Ascending aorta (tissue), 2 donors: Measurements from ENCODE around the gene ENTREP1. TPM values are rescaled to one million over a fixed set of nuclear protein-coding genes. Genes with fewer than 3 reads are reported as not detected.
A peak's percentile ranks its signal among the peaks of the same experiment; 100 is the strongest.

Experiments
- DNase-seq, 2 donors: peaks; one replicate each; pipeline ENCODE4 v3.0.0-alpha.2; 2019; ENCODE audit warnings: low spot score in 2 of 2
- H3K27ac ChIP-seq, 2 donors: fragments of 200-600 bp; sonication (generic); one replicate each; pipeline ENCODE4 v1.5.1; 2016 to 2017; ENCODE audit warnings: mild to moderate bottlenecking in 1 of 2
- H3K27me3 ChIP-seq: fragments of 200-600 bp; sonication (generic); one replicate; pipeline ENCODE4 v1.5.1; 2017
- H3K36me3 ChIP-seq, 2 donors: fragments of 200-600 bp; sonication (generic); one replicate each; pipeline ENCODE4 v1.5.1; 2016
- H3K4me1 ChIP-seq, 2 donors: fragments of 200-600 bp; sonication (generic); one replicate each; pipeline ENCODE4 v1.5.1; 2016 to 2017; ENCODE audit warnings: mild to moderate bottlenecking in 1 of 2
- H3K4me3 ChIP-seq, 2 donors: fragments of 200-600 bp; sonication (generic); one replicate each; pipeline ENCODE4 v1.5.1; 2016 to 2017; ENCODE audit warnings: mild to moderate bottlenecking in 1 of 2
- H3K9me3 ChIP-seq, 2 donors: fragments of 200-600 bp; sonication (generic); one replicate each; pipeline ENCODE4 v1.5.1; 2016
- intact Hi-C: fragments of 100-400 bp; cut with DNase I; formaldehyde crosslinking; loops from one replicate; pipeline ENCODE4 v1.15.1; 2023
- total RNA-seq: library from RNA; depleted of rRNA; stranded (reverse); fragments of >200 nt; gene quantifications from one replicate; pipeline ENCODE4 v1.1.0, GENCODE V29; 2016
- TF ChIP-seq, protein P1 (sequence below), 3 experiments: fragments of 200-600 bp in 2 of 3; fragments of 450-650 bp in 1 of 3; sonication (generic) in 2 of 3; IDR thresholded peaks; one replicate each; pipeline ENCODE4 v1.5.1; 2016 to 2019; ENCODE audit warnings: antibody characterized with exemption in 3 of 3, mild to moderate bottlenecking in 1 of 3, moderate library complexity in 1 of 3

Gene ENTREP1
- total RNA-seq, 1 donor from 2014 or later: 4.2 TPM

DNA sequence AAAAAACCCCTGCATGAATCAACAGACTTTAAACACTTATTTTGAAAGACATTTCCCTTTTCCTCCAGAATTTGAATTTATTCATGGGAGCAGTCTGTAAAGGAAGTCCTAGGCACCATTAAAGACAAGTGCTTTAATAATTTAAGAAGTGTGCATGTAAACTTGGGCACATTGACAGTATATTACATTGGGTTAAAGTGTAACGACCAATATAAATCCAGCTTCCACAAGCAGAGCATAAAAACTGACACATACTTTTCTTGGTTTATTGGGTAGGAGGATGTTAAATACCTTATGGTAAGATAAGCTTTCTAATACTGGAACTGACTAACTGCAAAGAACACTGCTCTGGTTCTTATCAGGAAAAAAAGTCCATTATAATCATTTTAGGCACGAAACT is 1.2 kb upstream of the ENTREP1 start:
- peaks cover 0 to 8% of the 10 kb centered on the region in 2 donors for H3K4me1 ChIP-seq
- peak overlapping the region in 1 of 2 donors; percentile 64 for H3K4me3 ChIP-seq
- intact Hi-C loops: no loop called here

DNA sequence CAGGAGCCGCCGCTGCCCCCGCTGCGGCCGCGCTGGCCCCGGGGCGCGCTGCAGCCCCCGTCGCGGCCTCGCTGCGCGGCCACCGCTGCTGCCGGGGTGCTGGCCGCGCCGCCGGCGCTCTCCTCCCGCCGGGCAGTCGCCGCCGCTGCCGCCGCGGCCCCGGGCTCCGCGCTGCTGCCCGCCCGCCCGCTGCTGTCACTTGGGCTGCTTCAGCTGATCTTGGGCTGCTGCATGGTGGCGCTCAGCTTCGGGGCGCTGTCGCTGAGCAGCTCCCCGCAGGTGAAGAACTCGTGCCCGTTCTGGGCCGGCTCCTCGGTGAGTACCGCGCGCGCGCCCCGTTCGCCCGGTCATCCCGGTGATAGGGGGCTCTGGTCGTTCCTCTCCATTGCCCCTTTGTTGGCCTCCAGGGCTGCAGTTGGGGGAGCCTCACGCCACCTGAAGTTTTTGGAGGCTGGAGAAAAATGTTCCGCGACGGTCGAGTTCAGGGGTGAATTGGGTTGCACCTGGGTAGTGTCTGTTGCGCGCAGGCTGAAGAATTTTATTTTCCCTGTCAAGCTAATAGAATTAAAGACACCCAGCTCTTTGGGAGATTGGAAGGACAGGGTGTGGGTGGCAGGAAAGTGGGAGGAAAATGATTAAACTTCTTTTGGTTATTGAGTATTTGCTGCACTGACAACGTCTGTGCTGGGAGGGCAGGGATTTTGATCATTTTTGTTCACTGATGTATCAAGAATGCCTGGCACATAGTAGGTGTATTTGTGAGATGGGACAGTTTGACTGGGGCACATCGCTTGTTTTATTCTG is 596 bp downstream of the ENTREP1 start:
- intact Hi-C loops: loop anchor here (5.0 kb wide), 1 partner anchor 52 kb away; no protein-coding TSS in a partner anchor
- Histone ChIP-seq H3K27me3 (no peaks in the 10 kb centered on the region), H3K9me3 (no peaks in the 10 kb centered on the region), H3K4me1 (peaks cover 0 to 8% of the 10 kb centered on the region in 2 donors), H3K36me3 (no peaks in the 10 kb centered on the region), H3K4me3 (peak overlapping the region; percentile 69 to 71), H3K27ac (no peak overlapping the region)
- DNase-seq: no peak
- TF ChIP-seq, protein P1, sequence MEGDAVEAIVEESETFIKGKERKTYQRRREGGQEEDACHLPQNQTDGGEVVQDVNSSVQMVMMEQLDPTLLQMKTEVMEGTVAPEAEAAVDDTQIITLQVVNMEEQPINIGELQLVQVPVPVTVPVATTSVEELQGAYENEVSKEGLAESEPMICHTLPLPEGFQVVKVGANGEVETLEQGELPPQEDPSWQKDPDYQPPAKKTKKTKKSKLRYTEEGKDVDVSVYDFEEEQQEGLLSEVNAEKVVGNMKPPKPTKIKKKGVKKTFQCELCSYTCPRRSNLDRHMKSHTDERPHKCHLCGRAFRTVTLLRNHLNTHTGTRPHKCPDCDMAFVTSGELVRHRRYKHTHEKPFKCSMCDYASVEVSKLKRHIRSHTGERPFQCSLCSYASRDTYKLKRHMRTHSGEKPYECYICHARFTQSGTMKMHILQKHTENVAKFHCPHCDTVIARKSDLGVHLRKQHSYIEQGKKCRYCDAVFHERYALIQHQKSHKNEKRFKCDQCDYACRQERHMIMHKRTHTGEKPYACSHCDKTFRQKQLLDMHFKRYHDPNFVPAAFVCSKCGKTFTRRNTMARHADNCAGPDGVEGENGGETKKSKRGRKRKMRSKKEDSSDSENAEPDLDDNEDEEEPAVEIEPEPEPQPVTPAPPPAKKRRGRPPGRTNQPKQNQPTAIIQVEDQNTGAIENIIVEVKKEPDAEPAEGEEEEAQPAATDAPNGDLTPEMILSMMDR (IDR thresholded peaks at IDR 0.05): no peak

More for the DNA sequence above, 1.2 kb upstream of the ENTREP1 start:
- H3K27me3 ChIP-seq: no peaks in the 10 kb centered on the region
- no peaks in the 10 kb centered on the region for H3K36me3 ChIP-seq
- no peaks in the 10 kb centered on the region for H3K9me3 ChIP-seq
- no peak for DNase-seq
- no peak overlapping the region for H3K27ac ChIP-seq
- TF ChIP-seq, protein P1 (IDR thresholded peaks at IDR 0.05): no peak

DNA sequence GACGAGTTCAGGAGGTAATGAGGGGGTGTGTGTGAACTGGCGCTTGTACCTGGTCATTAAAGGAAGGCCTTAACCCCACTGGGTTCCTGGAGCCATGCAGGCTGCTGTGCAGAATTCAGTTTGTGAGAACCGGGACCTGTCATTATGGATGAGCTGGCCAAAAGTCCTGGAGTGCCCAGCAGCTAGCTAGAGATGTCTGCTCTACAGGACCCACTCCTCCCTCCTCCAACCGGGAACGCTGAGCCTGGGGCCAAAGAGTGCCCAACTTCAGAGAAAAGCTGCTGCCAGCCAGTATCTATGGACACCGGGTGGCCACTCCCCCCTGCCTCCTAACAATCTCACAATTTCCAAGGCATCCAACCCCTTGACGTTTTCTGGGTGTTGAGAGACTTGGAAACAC is 1.2 kb downstream of the ENTREP1 start:
- TF ChIP-seq, protein P1 (IDR thresholded peaks at IDR 0.05): no peak
- no peaks in the 10 kb centered on the region for H3K36me3 ChIP-seq
- intact Hi-C loops: loop anchor here (5.0 kb wide), 1 partner anchor 51 kb away; no protein-coding TSS in a partner anchor
- H3K4me3 ChIP-seq: peak overlapping the region; percentile 59 to 71
- peaks cover 0 to 8% of the 10 kb centered on the region in 2 donors for H3K4me1 ChIP-seq
- no peaks in the 10 kb centered on the region for H3K27me3 ChIP-seq
- no peak for DNase-seq
- no peak overlapping the region for H3K27ac ChIP-seq
- no peaks in the 10 kb centered on the region for H3K9me3 ChIP-seq

DNA sequence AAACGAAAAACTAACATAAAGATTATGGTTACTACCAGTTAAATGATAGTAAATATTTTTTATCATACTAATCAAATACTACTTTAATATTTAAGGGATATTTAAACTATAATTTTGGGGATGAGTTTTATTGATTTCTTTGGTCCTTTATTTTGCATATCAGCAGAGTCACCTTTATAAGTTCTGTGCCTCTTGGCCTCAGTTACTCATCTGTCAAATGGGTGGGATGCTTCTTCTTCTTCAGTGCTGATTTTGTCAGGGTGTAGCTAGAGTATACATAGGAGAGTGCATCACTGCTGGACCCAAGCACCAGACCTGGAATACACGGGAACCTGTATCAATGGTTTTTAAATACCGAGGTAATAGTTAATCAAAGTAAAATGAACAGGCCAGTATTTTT is 5.6 kb downstream of the ENTREP1 start:
- intact Hi-C loops: no loop called here
- TF ChIP-seq, protein P1 (IDR thresholded peaks at IDR 0.05): no peak

DNA sequence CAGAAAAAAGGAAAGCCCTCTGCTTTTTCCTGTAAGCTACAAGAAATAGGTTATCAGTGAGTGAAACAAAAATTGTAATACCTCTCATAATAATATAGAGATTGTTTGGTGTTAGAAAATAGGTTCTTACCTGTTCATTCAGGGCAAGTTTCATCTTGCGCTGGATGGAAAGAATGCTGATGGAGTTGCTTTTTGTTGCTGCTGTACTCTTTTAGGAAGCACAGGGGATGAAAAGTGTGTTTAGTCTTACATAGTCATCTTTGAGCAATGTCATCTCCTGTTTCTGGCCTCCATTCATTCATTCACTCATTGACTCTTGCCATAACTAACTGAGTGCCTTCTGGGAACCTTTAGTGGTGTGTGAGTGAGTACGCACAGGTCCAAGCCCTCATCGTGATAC is 6.4 kb downstream of the ENTREP1 start:
- intact Hi-C loops: no loop called here
- no peak for DNase-seq
- H3K27ac ChIP-seq: no peak overlapping the region
- TF ChIP-seq, protein P1 (IDR thresholded peaks at IDR 0.05): no peak
- no peaks in the 10 kb centered on the region for H3K9me3 ChIP-seq
- H3K27me3 ChIP-seq: no peaks in the 10 kb centered on the region
- H3K4me1 ChIP-seq: no peaks in the 10 kb centered on the region
- H3K4me3 ChIP-seq: no peak overlapping the region
- H3K36me3 ChIP-seq: no peaks in the 10 kb centered on the region

More for the DNA sequence above, 5.6 kb downstream of the ENTREP1 start:
- no peak overlapping the region for H3K27ac ChIP-seq
- no peak overlapping the region for H3K4me3 ChIP-seq
- H3K9me3 ChIP-seq: no peaks in the 10 kb centered on the region
- no peak for DNase-seq
- H3K4me1 ChIP-seq: peaks cover 0 to 4% of the 10 kb centered on the region in 2 donors
- no peaks in the 10 kb centered on the region for H3K36me3 ChIP-seq
- no peaks in the 10 kb centered on the region for H3K27me3 ChIP-seq
